ENCODE results near the gene DLGAP1.

DNA sequence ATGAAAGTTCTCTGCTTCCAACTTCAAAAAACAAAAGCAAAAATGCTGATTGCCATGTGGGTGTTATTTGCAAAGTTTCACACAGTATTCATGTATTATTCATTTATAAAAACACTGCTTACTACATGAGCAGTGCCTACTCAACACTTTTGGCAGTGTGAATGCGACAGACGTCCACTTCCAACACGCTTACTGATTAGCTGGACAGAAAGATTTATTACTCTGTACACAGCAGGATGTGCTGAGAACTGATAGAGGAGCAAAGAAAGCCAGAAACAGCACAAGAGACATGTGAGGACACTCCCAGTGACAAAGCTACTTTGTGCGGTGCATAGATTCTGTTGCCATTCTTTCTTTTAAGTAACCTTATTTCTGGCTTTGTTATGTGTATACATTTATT lies 258.8 kb downstream of the DLGAP1 start:
- TF ChIP-seq, protein P1, sequence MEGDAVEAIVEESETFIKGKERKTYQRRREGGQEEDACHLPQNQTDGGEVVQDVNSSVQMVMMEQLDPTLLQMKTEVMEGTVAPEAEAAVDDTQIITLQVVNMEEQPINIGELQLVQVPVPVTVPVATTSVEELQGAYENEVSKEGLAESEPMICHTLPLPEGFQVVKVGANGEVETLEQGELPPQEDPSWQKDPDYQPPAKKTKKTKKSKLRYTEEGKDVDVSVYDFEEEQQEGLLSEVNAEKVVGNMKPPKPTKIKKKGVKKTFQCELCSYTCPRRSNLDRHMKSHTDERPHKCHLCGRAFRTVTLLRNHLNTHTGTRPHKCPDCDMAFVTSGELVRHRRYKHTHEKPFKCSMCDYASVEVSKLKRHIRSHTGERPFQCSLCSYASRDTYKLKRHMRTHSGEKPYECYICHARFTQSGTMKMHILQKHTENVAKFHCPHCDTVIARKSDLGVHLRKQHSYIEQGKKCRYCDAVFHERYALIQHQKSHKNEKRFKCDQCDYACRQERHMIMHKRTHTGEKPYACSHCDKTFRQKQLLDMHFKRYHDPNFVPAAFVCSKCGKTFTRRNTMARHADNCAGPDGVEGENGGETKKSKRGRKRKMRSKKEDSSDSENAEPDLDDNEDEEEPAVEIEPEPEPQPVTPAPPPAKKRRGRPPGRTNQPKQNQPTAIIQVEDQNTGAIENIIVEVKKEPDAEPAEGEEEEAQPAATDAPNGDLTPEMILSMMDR (IDR thresholded peaks at IDR 0.05; ENCODE audit: insufficient read depth, low read length), result no peak
- no peak for TF ChIP-seq POLR2AphosphoS5 (IDR thresholded peaks at IDR 0.05; ENCODE audit: low read depth)
- no peak for TF ChIP-seq REST (IDR thresholded peaks at IDR 0.05; ENCODE audit: insufficient replicate concordance, low read depth)
- no peak for TF ChIP-seq SPI1 (IDR thresholded peaks at IDR 0.05; ENCODE audit: borderline replicate concordance, low read depth)

Measured in HL-60 (cell line).